Measurements from ENCODE around the gene ICAM2. TPM values are rescaled to one million over a fixed set of nuclear protein-coding genes. Genes with fewer than 3 reads are reported as not detected.
A peak's percentile ranks its signal among the peaks of the same experiment; 100 is the strongest.

ICAM2 gene
- total and polyA plus RNA-seq, 2 experiments from 2014 or later: 0.97 to 1.3 TPM

DNA sequence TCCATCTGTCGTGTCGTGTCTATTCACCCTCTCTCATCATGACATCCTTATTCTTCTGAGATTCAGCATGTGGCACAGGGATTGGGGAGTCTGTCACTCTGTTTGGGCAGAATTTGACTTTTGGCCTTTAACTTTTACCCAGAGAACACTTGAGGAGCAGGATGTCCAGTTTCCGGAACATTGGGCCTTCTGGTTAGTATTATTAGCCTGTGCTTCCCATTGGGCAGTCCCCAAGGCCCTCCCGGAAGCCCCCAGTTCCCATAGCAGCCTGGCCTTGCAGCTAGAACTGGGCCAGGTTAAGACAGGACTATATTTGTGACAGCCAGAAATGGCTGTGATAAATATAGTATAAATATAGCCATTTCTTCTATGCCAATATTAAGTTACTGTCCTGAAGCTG is 57.3 kb downstream of the ICAM2 start:
- Histone ChIP-seq H3K4me2 (ENCODE audit: unreplicated experiment) (no peak overlapping the region), H2AFZ (no peak overlapping the region)
- 89 to 90% methylated on average over 4 of the region's 4 CpGs for WGBS, 2 experiments (ENCODE audit: low coverage in 1 of 2, low lambda C conversion rate in 2 of 2, missing lambda C conversion rate in 2 of 2)

GRCh38 chr17:63962298-63962744 is 58.1 kb downstream of the ICAM2 start:
- DNase-seq: no peak
- H3K4me3 ChIP-seq: no peak overlapping the region
- H3K36me3 ChIP-seq (ENCODE audit: low read depth): no peaks in the 10 kb centered on the region
- no peaks in the 10 kb centered on the region for H4K20me1 ChIP-seq (ENCODE audit: insufficient read depth)
- WGBS, 2 experiments (ENCODE audit: low coverage in 1 of 2, low lambda C conversion rate in 2 of 2, missing lambda C conversion rate in 2 of 2): 47 to 51% methylated on average over 10 of the region's 10 CpGs
- no peak overlapping the region for H3K27ac ChIP-seq
- no peaks in the 10 kb centered on the region for H3K9me2 ChIP-seq (ENCODE audit: insufficient read depth)
- in situ Hi-C loops (cut with MboI): no loop called here
- H3K4me2 ChIP-seq (ENCODE audit: unreplicated experiment): no peak overlapping the region
- H3K27me3 ChIP-seq (replicated peaks; ENCODE audit: insufficient read depth): no peaks in the 10 kb centered on the region
- TF ChIP-seq EZH2 (IDR thresholded peaks at IDR 0.05; ENCODE audit: insufficient read depth, poor library complexity, severe bottlenecking) (no peak), EZH2phosphoT487 (IDR thresholded peaks at IDR 0.05; ENCODE audit: insufficient read depth, low read depth) (no peak)
- H3K9ac ChIP-seq: no peak overlapping the region
- no peaks in the 10 kb centered on the region for H3K9me3 ChIP-seq (ENCODE audit: low read depth)
- no peak overlapping the region for H2AFZ ChIP-seq
- H3F3A ChIP-seq (ENCODE audit: insufficient read depth): no peaks in the 10 kb centered on the region
- H3K4me1 ChIP-seq (ENCODE audit: insufficient read depth): no peaks in the 10 kb centered on the region
- H3K79me2 ChIP-seq (ENCODE audit: insufficient read depth): no peaks in the 10 kb centered on the region

More for the DNA sequence above, 57.3 kb downstream of the ICAM2 start:
- no peak overlapping the region for H3K4me3 ChIP-seq
- no peak overlapping the region for H3K9ac ChIP-seq
- DNase-seq: no peak
- in situ Hi-C loops (cut with MboI): no loop called here
- H4K20me1 ChIP-seq (ENCODE audit: insufficient read depth): no peaks in the 10 kb centered on the region
- no peaks in the 10 kb centered on the region for H3F3A ChIP-seq (ENCODE audit: insufficient read depth)
- no peak overlapping the region for H3K27ac ChIP-seq
- no peaks in the 10 kb centered on the region for H3K9me3 ChIP-seq (ENCODE audit: low read depth)
- H3K9me2 ChIP-seq (ENCODE audit: insufficient read depth): no peaks in the 10 kb centered on the region
- no peaks in the 10 kb centered on the region for H3K4me1 ChIP-seq (ENCODE audit: insufficient read depth)
- no peaks in the 10 kb centered on the region for H3K36me3 ChIP-seq (ENCODE audit: low read depth)
- no peak for TF ChIP-seq EZH2phosphoT487 (IDR thresholded peaks at IDR 0.05; ENCODE audit: insufficient read depth, low read depth)
- TF ChIP-seq EZH2 (IDR thresholded peaks at IDR 0.05; ENCODE audit: insufficient read depth, poor library complexity, severe bottlenecking): no peak
- H3K27me3 ChIP-seq (replicated peaks; ENCODE audit: insufficient read depth): no peaks in the 10 kb centered on the region
- no peaks in the 10 kb centered on the region for H3K79me2 ChIP-seq (ENCODE audit: insufficient read depth)

GRCh38 chr17:63961355-63962212 is 58.8 kb downstream of the ICAM2 start:
- H3K9ac ChIP-seq: no peak overlapping the region
- no peaks in the 10 kb centered on the region for H4K20me1 ChIP-seq (ENCODE audit: insufficient read depth)
- H3K9me3 ChIP-seq (ENCODE audit: low read depth): no peaks in the 10 kb centered on the region
- no peaks in the 10 kb centered on the region for H3K4me1 ChIP-seq (ENCODE audit: insufficient read depth)
- no peaks in the 10 kb centered on the region for H3K79me2 ChIP-seq (ENCODE audit: insufficient read depth)
- no peak overlapping the region for H3K27ac ChIP-seq
- no peak overlapping the region for H3K4me3 ChIP-seq
- H3F3A ChIP-seq (ENCODE audit: insufficient read depth): no peaks in the 10 kb centered on the region
- H3K4me2 ChIP-seq (ENCODE audit: unreplicated experiment): peak overlapping the region; percentile 45
- no peak for TF ChIP-seq EZH2phosphoT487 (IDR thresholded peaks at IDR 0.05; ENCODE audit: insufficient read depth, low read depth)
- TF ChIP-seq EZH2 (IDR thresholded peaks at IDR 0.05; ENCODE audit: insufficient read depth, poor library complexity, severe bottlenecking): no peak
- H2AFZ ChIP-seq: no peak overlapping the region
- no peaks in the 10 kb centered on the region for H3K36me3 ChIP-seq (ENCODE audit: low read depth)
- WGBS, 2 experiments (ENCODE audit: low coverage in 1 of 2, low lambda C conversion rate in 2 of 2, missing lambda C conversion rate in 2 of 2): 15 to 20% methylated on average over 20 to 37 of the region's 37 CpGs
- DNase-seq: peak; percentile 85
- no peaks in the 10 kb centered on the region for H3K27me3 ChIP-seq (replicated peaks; ENCODE audit: insufficient read depth)
- no peaks in the 10 kb centered on the region for H3K9me2 ChIP-seq (ENCODE audit: insufficient read depth)
- in situ Hi-C loops (cut with MboI): no loop called here

DNA sequence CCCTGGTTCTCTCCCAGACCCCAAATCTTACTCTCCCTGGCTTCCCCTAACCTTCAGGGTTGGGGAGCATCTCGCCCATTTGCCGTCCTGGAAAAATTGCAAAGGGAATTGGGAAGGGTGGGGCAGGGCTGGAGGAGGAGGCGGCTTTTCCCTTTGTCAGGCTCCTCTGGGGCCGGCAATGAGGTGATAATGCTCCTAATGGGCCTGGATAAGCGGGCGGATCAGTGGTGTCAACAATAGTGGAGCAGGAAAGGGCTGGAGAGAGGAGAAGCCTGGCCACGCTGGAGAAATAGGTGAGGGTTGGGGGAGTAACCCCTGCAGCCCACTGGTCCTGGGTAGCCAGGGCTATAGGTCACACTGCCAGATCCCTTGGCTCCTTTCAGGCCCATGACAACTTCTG is 60.0 kb downstream of the ICAM2 start:
- Histone ChIP-seq H3K36me3 (ENCODE audit: low read depth) (no peaks in the 10 kb centered on the region), H3K4me1 (ENCODE audit: insufficient read depth) (no peaks in the 10 kb centered on the region), H3F3A (ENCODE audit: insufficient read depth) (no peaks in the 10 kb centered on the region), H3K9me3 (ENCODE audit: low read depth) (no peaks in the 10 kb centered on the region), H3K9ac (no peak overlapping the region), H3K9me2 (ENCODE audit: insufficient read depth) (no peaks in the 10 kb centered on the region), H3K79me2 (ENCODE audit: insufficient read depth) (no peaks in the 10 kb centered on the region), H4K20me1 (ENCODE audit: insufficient read depth) (no peaks in the 10 kb centered on the region), H2AFZ (no peak overlapping the region), H3K27ac (no peak overlapping the region), H3K4me3 (no peak overlapping the region), H3K27me3 (replicated peaks; ENCODE audit: insufficient read depth) (no peaks in the 10 kb centered on the region), H3K4me2 (ENCODE audit: unreplicated experiment) (no peak overlapping the region)
- WGBS, 2 experiments (ENCODE audit: low coverage in 1 of 2, low lambda C conversion rate in 2 of 2, missing lambda C conversion rate in 2 of 2): 67 to 78% methylated on average over 7 of the region's 7 CpGs
- TF ChIP-seq EZH2phosphoT487 (IDR thresholded peaks at IDR 0.05; ENCODE audit: insufficient read depth, low read depth) (no peak), EZH2 (IDR thresholded peaks at IDR 0.05; ENCODE audit: insufficient read depth, poor library complexity, severe bottlenecking) (no peak)
- in situ Hi-C loops (cut with MboI): no loop called here
- no peak for DNase-seq
